Umbilical cord (tissue), 2 donors: ENCODE results near the gene STRIP1. TPM values are rescaled to one million over a fixed set of nuclear protein-coding genes. Genes with fewer than 3 reads are reported as not detected.
A peak's percentile ranks its signal among the peaks of the same experiment; 100 is the strongest.

Source experiments
- DNase-seq: peaks from one replicate; pipeline ENCODE4 v3.0.0-alpha.2; 2015; ENCODE audit warnings: low spot score
- total RNA-seq: library from RNA; depleted of rRNA; stranded (reverse); fragments of >200 nt; gene quantifications from one replicate; pipeline ENCODE4 v1.2.3, GENCODE V29; 2014; ENCODE audit warnings: low replicate concordance; ENCODE audit not compliant: insufficient read depth

STRIP1 gene, protein sequence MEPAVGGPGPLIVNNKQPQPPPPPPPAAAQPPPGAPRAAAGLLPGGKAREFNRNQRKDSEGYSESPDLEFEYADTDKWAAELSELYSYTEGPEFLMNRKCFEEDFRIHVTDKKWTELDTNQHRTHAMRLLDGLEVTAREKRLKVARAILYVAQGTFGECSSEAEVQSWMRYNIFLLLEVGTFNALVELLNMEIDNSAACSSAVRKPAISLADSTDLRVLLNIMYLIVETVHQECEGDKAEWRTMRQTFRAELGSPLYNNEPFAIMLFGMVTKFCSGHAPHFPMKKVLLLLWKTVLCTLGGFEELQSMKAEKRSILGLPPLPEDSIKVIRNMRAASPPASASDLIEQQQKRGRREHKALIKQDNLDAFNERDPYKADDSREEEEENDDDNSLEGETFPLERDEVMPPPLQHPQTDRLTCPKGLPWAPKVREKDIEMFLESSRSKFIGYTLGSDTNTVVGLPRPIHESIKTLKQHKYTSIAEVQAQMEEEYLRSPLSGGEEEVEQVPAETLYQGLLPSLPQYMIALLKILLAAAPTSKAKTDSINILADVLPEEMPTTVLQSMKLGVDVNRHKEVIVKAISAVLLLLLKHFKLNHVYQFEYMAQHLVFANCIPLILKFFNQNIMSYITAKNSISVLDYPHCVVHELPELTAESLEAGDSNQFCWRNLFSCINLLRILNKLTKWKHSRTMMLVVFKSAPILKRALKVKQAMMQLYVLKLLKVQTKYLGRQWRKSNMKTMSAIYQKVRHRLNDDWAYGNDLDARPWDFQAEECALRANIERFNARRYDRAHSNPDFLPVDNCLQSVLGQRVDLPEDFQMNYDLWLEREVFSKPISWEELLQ
- 42.6 TPM for total RNA-seq

DNA sequence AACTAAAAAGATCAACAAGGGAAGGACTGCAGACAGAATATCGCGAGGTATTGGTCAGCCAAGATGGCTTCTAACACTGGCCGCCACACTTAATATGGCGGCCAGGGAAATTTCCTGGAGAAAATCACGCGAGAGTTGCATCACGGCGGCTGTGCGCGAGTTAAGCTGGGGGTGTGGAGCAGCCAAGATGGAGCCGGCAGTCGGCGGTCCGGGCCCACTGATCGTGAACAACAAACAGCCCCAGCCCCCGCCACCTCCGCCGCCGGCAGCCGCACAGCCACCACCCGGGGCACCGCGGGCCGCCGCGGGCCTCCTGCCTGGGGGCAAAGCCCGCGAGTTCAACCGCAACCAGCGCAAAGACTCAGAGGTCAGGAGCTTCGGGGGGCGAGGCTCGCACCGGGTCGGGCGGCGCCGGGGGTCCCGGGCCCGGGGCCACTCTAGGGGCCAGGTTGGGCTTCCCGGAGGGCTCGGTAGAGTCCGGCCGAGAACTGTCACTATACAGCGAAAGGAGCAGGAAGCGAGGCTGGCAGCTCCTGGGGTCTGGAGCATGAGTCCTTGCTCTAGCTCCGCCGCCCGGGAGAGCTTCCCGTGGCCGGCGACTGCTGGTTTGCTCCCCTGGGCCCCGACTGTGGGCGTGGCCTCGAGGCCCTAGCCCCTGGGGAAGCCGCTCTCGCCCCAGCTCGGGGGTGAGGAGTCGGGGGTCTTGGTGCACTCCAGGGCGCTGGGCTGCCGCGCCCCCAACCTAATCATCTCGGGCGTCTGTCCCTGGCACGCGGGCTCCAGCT, at the start of gene STRIP1:
TSS of gene STRIP1 (plus strand) at position 174 of the 785 bp plus-strand sequence. CDS start at position 188, 14 bp downstream.
- peak; percentile 98 for DNase-seq

DNA sequence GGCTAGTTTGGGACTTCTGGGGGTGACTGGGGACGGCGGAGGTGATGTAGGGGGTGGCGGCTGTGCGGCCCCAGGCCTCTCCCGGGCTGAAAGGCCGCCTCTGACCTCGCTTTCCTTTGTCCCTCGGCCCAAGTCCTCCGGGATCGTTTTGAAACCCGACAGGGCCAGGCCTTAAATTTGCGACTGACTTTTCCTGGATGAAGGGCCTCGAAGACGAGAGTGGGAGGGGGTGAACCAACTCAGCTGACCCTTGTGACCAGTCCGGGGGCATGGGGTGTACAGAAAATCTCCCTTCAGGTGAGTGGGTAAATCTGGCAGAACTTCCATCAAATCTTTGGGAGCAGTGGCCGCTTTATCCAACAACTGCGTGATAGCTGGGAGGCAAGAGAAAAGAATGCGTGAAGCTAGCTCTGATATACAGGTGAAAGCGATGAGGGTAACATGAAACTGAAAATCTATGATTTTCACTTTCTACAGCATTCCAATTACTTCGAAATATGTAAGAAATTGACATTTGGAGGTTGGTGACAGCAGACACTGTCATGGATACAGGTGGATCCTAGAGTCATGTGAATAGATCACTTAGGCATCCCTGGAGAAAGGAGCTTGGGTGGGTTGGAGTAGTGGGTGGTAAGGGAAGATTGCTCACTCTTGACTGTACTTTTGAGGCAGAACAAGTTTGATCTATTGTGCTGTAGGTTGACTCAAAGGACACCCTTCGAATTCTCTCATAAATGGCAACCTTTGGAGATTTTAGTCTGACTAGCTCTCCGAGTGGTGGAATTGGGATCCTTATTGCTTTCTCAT, 49.0 kb upstream of the STRIP1 start:
- DNase-seq: no peak

DNA sequence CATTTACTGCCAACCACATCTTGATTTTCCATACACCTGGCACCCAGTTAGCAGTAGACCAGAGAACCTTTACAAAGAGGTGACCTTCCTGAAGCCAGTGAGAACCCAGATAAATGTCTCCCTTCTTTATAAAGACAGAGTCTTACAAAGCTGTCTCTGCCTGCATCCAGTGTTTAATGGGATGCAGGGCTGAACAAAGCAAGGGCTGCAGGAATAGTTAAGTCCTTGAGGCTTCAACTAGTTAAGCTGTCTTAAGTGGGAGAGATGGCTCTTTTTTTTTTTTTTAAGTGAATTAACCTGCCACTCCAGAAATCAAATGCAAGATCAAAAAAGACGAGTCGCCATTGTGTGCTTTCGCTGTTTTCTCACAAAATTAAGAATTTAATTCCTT, 48.4 kb upstream of the STRIP1 start:
- no peak for DNase-seq

DNA sequence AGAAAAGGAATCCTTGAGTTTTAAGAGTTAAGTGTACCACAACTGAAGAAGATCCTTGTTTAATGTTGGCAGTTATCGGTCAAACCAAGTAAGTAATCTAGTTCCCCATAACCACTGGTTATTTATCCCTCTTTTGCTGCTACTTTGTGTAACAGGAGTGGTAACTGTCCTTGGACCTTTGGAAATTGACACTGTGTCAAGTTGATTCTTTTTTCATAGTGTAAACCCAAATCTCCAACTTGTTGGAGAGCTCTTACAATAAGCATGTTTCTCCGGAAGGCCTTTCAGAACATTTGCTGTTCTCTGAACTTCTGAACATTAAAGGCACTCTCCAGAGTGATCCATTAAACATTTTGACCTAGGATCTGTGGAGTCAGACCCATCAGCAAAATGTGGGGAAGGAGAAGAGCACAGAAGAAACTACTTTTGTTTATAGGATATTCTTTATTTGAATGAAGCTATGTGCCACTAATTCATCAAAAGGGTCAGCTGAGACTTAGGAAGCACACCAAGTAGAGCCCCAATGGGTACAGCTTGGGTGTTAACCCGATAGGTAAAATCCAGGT, 46.0 kb upstream of the STRIP1 start:
- DNase-seq: no peak

DNA sequence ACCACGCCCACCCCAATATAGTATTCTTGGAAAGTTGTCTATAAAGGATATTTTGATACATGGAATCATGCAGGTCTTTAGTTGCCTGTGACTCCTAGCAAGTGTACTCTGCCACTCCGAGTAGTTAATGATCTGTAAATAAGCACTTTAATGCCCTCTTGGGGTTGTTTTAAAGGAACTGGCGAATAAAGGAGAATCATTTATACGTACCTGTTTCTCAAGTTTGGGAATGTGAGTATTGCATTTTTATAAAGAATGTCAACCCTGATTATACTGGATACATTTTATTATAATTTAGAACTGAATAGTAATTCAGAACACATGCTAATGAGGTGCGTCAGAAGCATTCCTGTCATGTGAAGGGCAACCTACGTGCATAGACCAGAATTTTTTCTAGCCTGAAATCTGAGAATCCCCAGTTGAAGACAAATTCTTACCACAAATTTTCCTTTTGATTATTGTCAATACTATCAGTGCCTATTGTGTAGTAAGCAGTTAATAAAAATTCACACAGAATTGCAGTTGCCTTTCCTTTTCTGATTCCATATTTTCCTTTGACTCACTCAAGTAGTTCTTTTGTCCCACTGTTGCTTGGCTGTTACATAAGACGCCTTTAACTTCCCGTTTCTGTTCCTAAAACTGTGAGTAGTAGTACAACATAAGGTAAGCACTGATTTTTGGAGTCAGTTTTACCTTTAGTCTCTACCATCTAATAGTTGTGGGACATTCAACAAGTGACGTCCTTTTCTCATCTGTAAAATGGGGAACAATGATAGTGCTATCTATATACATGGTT, 44.7 kb upstream of the STRIP1 start:
- DNase-seq: no peak

DNA sequence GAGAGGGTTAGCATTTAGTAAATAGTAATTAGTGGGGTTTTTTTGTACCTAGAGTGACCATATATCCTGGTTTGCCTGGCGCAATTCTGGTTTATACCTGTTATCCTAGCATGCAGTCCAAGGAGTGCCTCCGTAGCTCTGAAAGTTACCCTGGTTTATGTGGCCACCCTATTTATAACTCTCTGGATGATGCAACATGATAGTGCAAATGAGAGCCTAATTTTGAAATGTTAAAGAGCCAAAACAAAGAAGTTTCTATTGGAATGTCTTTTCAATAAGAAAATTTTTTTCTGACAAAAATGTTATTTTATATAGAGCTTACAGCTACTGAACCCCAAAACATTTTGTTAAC, 44.1 kb upstream of the STRIP1 start:
- DNase-seq: no peak

DNA sequence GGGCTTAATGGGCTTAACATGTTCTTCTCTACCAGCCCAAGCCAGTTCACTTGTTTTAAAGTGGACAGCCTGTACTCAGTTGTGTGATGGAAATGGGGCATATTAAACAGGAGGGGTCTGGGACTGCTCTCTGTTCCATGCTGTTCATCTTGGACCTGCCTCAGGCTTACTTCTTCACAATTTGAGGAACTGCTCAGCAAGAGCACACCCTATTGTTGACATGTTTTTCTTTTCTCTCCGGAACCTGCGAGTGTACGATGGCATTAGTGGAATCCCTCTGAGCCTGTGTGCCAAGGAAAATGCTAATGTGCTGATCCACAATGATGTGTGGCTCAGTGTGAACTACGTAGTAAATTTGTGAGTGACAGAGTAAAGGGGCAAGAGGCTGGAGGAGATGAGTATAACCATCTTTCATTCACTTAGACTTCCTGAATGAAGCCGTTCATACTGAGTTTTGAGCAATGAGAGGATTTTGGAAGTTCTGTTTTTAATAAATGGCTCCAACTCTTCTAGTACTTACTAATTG, 43.0 kb upstream of the STRIP1 start:
- DNase-seq: no peak

DNA sequence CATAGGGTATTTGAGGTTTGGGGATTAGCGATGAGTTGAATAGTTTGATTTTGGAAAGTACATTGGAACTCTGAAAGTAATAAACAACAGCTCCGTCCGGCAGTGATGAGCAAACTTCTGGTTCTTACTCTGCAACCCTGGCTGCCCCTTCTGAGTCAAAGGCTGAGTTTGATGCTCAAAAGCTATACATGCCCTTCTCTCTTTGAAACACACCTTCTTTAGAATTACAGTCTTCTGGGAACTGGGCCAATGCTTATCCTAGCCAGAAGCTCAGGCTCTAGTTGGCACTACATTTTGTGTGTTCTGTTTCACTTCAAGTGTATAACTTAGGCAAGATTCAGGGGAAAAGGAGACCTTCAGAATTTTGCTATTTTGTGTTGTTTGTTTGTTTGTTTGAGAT, 40.5 kb upstream of the STRIP1 start:
- peak; percentile 82 for DNase-seq

DNA sequence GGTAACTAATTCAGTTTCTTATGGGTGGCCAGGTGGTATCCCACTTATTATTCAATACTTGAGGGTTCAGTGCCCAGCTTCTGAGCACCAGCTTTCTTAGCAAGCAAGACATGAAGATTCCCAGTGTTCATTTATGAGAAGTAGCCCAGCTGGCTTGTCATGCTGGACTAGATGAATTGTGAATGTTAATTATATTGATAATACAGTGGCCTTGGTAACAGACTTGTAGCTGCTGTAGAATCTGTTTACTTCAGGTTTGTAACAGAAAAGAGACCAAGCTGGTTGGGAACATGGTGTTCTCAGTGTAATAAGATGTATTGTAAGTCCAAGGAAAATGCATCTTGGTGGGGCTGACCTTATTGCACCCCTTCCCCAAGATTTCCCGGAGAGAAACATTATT, 39.8 kb upstream of the STRIP1 start:
- DNase-seq: no peak

DNA sequence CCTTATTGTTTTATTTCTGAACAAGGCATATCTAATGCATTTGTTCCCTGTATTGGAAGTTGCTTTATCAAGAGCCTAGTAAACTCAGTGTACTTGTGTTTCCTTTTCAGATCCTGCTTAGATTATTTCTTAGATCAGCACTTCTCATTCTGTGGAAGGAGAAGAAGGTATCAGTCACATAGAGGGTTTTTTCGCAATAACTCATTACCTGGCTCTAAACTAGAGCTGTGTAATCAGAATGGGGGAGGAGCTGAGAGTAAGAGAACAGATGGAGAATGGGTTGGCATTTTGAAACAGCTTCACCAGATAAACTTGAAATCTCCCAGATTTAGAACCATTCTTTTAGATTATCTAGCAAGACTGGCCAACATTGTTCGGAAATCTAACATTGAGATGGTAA, 38.9 kb upstream of the STRIP1 start:
- DNase-seq: no peak

DNA sequence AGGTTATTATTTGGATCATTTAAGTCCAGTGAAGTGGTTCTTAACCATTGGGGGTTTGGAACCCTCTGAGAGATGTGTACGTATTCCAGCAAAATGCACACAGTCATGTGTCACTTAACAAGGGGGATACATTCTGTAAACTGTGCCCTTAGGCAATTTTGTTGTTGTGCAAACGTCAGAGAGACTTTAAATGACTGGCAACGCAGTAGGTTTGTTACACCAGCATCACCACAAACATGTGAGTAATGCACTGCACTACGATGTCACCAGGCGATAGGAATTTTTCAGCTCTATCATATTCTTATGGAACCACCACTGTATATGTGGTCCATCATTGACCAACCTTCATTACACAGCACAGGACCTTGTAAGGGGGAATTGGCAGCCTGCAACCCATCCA, 37.9 kb upstream of the STRIP1 start:
- no peak for DNase-seq

DNA sequence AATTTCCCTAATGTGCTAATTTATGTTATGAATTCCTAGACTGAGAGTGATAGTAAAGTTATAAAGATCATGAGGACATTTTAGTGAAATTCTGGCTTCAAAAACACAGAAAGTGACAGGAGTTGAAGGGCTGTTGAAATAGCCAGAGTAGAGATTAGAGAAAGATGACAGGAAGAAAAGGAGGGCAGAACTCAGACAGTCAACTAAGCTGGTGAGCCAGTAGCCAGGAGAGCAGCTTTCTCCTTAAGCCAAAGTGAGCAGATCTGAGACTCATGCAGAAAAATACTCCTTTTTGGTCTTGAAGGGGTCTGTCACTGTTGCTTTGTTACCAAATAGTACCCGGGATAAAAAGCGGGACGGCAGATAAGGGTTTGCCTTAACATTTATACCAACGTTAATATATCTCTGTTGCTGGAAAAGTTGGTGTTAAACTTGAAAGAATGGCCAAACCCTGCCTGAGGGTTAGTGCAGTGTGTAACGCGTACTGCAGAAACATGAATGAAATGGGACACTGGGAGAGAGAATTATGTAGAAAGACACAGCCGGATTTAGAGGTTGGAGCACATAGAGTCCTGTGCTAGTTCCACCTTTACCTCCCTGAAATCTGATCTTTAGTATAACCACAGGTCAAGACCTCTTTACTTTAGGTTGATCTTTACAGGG, 37.1 kb upstream of the STRIP1 start:
- DNase-seq: peak; percentile 43

DNA sequence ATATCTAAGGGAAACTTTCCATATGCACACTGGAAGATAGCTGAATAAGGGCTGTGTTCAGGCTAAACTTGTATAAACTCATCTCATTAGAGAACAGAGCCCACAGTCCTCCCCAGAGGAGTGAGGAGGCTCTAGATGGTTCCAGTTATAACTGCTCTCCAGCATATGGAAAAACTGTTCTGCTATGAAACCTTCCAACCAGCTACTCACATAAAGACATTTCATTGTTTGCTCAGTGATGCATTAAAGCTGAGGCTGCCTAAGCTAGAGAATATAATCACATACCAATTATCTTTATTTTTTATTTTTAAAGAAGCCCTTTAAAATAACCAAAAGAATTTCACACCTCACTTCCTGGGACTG, 36.6 kb upstream of the STRIP1 start:
- DNase-seq: peak; percentile 30

DNA sequence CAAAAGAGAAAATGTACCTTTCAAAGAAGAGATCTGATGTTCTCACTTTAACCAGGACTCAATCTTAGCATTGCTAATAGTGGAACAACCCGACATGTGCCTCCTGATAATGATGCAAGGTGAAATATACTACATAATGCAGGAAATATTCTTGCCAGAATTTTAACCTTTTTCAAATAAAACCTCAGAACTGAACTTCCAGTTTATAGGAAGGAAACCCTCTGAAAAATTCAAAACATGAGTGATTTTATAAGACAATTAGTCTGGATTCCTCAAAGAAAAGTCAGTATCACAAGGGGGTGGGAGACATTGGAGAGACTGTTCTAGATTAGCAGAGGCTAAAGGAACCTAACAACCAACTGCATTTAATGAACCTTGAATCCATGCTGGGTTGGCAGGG, 31.7 kb upstream of the STRIP1 start:
- DNase-seq: no peak

DNA sequence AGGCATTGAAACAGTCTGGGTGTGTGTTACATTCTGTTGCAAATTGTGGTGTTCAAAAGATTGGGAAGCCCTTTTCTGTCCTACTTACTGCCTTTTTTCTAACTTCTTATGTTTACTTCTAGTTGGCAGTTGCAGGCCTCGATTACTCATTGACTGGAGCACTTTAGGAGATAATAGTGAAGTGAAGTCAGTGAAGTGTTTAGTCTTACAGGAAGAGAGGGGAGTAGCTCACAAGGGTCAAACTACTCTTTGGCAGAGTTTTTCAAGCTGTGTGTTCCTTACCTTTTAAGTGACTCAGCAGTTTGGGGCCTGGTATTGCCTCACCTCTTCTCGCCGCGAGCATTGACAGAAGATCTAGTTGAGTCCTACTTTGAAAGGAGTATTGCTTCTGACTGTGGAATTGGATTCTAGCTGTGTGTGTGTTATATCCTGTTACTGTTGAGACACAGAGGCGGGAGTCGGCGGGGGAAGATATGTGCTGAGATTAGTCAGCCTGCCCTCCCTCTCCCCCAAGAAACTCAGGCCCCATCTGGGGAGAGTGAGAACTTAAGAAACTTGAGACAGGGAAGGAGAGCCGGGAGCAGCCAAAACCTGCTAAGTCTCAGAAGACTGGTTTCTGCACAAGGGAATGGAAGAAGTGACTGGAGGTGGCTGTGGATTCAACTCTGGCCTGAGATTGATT, 30.5 kb upstream of the STRIP1 start:
- DNase-seq: peak; percentile 97

DNA sequence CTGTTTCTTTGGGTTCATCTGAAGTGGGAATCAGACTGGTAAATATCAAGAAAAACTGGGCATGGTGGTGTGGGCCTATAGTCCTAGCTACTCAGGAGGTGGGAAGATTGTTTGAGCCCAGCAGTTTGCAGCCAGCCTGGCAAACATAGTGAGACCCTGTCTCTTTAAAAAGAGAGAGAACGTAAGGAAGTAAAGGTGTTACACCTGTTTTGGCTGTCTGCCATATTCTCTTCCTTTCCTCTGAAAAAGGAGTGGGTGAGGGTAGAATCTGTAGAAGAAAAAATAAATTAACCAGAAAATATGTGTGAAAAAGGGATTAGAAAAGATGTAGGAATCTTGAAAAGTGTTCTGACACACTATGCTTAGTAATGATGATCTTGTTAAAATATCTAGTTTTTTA, 29.8 kb upstream of the STRIP1 start:
- DNase-seq: no peak

DNA sequence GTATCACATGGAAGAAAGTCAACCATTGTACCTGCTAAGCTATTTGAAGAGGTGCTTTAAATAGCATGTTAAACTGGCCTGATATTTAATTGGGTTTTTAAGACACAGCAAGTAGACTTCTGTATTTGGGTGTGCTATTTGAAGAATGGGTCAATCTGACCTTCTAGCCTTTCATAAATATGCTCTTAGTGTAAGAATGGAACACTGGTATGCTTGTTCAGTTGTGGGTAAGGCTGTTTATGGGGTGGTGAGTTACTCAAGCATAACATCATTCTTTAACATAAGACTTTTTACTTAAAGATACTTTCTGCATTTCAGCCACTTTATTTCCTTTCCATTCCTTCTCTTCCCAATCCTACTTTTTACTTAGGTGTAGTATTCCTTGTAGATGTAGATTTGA, 28.5 kb upstream of the STRIP1 start:
- DNase-seq: no peak

DNA sequence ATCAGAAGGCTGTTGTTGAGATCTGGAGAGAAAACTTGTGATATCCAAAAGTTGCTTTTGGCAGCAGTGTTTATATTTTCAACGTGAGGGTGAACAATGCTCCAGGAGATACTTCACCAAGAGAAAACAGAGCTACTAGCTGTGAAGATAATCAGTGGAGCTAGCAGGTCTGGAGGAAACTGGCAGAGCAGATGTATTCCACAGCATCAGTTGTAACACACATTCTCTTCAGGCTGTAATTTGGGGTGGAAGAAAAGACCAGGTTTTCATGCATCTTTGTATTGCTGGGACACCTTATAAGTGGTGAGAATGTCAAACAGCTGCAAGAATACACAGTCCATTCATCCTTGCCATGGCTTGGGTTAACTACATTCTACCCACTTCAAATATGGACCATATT, 27.9 kb upstream of the STRIP1 start:
- no peak for DNase-seq
